Epithelial cell of proximal tubule (primary cell): ENCODE data around the gene P3H3. TPM values are rescaled to one million over a fixed set of nuclear protein-coding genes. Genes with fewer than 3 reads are reported as not detected.

Source experiments
- DNase-seq: peaks from one replicate; pipeline ENCODE4 v3.0.0-alpha.2; 2011; ENCODE audit warnings: low read depth
- H3K4me3 ChIP-seq: 2 replicates; pipeline ENCODE4 v1.5.1; 2011; ENCODE audit warnings: low read depth, mild to moderate bottlenecking, low read length
- total RNA-seq: library from RNA; depleted of rRNA; stranded (reverse); fragments of >200 nt; gene quantifications from 2 replicates; pipeline ENCODE4 v1.2.3, GENCODE V29; 2015
- TF ChIP-seq, protein P1 (sequence below): conservative IDR thresholded peaks from 2 replicates; pipeline ENCODE4 v1.5.1; 2012; ENCODE audit warnings: low read depth, mild to moderate bottlenecking, low read length

The P3H3 gene
- total RNA-seq, 1 donor from 2014 or later, result 30.4 TPM

DNA sequence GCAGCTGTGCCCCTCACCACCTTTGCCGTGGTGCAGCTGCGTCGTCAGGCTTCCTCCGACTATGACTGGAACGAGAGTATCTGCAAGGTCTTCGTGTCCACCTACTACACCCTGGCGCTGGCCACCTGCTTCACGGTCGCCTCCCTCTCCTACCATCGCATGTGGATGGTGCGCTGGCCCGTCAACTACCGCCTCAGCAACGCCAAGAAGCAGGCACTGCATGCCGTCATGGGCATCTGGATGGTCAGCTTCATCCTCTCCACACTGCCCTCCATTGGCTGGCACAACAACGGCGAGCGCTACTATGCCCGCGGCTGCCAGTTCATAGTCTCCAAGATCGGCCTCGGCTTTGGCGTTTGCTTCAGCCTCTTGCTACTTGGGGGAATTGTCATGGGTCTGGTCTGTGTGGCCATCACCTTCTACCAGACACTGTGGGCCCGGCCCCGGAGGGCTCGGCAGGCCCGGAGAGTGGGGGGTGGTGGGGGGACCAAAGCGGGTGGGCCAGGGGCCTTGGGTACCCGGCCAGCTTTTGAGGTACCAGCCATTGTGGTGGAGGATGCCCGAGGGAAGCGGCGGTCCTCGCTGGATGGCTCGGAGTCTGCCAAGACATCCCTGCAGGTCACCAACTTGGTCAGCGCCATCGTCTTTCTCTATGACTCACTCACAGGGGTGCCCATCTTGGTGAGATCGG, 4.0 kb upstream of the P3H3 start:
- TF ChIP-seq, protein P1, sequence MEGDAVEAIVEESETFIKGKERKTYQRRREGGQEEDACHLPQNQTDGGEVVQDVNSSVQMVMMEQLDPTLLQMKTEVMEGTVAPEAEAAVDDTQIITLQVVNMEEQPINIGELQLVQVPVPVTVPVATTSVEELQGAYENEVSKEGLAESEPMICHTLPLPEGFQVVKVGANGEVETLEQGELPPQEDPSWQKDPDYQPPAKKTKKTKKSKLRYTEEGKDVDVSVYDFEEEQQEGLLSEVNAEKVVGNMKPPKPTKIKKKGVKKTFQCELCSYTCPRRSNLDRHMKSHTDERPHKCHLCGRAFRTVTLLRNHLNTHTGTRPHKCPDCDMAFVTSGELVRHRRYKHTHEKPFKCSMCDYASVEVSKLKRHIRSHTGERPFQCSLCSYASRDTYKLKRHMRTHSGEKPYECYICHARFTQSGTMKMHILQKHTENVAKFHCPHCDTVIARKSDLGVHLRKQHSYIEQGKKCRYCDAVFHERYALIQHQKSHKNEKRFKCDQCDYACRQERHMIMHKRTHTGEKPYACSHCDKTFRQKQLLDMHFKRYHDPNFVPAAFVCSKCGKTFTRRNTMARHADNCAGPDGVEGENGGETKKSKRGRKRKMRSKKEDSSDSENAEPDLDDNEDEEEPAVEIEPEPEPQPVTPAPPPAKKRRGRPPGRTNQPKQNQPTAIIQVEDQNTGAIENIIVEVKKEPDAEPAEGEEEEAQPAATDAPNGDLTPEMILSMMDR, result no peak
- H3K4me3 ChIP-seq, result no peak overlapping the region
- DNase-seq, result no peak

DNA sequence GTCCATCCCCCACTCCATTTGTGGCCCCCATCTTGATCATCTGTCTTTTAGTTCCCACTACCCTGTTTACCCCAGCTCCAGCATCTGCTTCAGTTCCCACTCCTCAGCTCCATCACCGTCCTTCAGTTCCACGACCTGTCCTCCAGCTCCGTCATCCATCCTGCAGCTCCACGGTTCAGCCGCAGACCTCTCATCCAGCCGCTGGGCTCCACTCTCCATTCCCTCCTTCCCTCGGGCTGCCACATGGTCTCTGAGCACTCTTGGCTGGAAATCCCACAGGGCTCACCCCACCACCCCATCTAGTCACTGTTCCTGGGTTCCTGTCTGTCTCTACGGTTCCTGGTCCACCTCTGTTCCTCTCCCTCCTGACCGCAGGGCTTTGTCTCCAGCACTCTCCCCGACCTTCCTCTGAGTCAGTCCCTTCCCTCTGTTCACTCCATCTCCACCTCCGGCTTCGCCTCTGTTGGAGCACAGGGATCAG, 3.3 kb upstream of the P3H3 start:
- no peak overlapping the region for H3K4me3 ChIP-seq
- TF ChIP-seq, protein P1, result no peak
- DNase-seq, result no peak

DNA sequence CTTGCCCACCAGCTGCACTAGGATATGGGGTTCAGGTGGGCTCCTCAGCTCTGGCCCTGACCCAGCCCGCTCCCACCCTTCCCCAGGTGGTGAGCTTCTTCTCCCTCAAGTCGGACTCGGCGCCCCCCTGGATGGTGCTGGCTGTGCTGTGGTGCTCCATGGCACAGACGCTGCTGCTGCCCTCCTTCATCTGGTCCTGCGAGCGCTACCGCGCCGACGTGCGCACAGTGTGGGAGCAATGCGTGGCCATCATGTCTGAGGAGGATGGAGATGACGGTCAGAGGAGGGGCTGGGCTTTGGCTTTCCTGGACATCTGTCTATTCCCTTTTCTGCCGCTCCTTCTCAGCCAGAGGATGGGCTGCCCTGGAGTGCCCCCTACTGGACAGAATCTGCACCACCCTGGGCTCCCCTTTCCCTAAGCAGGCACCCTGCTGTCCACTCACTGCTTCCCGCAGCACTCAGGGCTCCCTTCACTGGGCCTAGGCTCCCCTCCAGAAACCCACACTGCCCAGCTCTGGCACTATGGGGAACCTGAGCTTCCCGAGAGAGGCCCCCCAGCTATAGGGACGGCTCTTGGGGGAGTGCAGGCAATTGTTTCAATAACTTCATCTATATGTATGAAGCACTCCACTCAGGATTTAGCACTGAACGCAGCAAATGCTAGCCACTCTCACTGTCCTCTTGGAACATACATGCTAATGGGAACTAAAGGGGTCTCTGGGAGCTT, 2.6 kb upstream of the P3H3 start:
- TF ChIP-seq, protein P1, result peak; percentile 95
- H3K4me3 ChIP-seq, result no peak overlapping the region
- peak; percentile 18 for DNase-seq

DNA sequence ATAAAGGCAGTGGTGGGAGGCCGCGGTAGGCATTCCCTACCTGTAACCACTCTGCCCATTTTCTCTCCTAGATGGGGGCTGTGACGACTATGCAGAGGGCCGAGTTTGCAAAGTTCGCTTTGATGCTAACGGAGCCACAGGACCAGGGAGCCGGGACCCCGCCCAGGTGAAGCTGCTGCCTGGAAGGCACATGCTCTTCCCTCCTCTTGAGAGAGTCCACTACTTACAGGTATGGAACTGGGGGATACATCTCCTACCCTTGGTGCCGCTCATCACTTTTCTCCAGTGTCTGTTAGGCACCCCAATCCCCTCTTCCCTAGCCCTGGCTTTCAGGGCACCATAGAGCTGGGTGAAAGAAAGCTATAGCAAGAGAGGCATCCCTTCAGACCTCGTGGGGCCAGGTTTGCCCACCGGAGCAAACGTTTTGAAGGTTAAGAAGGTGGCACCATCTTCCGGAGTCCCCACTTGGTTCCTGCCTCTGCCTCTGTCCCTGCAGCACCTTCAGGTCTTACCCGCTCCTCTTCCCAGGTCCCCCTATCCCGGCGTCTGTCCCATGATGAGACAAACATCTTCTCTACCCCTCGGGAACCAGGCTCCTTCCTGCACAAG, 2.0 kb upstream of the P3H3 start:
- no peak for DNase-seq
- no peak overlapping the region for H3K4me3 ChIP-seq
- TF ChIP-seq, protein P1, result no peak

DNA sequence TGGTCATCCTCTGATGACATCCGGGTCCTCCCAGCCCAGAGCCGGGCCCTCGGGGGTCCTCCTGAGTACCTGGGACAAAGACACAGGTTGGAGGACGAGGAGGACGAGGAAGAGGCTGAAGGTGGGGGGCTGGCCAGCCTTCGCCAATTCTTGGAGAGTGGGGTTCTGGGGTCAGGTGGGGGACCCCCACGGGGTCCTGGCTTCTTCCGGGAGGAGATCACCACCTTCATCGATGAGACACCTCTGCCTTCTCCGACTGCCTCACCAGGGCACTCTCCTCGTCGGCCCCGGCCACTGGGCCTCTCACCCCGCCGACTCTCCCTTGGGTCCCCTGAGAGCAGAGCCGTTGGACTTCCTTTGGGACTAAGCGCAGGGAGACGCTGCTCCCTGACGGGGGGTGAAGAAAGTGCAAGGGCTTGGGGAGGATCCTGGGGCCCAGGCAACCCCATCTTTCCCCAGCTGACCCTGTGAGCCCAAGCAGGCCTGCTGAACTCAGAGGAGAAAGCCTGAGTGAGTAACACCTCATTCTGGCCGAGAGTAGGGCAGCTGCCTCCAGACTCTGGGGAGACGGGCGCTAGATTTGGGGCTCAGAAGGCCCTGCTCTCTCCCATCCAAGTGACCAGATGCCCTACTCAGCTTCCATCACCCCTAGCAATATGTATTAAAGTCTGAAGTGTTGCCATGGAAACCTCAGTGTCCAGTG, 1.3 kb upstream of the P3H3 start:
- H3K4me3 ChIP-seq, result no peak overlapping the region
- TF ChIP-seq, protein P1, result no peak
- DNase-seq, result no peak

DNA sequence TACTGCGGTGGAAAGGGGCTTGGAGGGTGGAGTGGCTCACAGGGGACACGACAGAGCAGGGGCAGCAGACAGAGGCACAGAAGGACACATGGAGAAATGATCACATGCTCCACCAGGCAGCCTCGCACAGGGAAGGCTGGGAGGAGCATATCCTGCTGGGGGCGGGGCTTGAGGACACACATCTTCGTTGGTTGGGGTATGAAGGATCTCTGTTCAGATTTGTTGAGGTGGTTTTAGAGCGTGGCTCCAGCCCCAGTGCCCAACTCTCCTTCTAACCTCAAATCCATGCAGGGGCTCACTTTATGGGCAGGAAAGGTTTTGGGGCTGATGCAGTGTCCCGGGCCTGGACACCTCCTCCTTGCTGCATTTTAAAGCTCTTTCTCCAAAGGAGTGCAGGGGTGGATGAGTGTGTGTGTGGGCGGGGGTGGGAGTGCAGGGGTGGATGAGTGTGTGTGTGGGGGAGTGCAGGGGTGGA, 733 bp upstream of the P3H3 start:
- TF ChIP-seq, protein P1, result no peak
- peak overlapping the region; percentile 14 for H3K4me3 ChIP-seq
- DNase-seq, result no peak
